GM23338 (cell line): ENCODE results near the gene LILRB5. TPM values are rescaled to one million over a fixed set of nuclear protein-coding genes. Genes with fewer than 3 reads are reported as not detected.

Experiments used
- ATAC-seq: fragments of 200-7000 bp; cut with Tn5 transposase; 3 replicates; pipeline ENCODE4 v1.9.1; 2020
- DNase-seq: peaks from one replicate; pipeline ENCODE4 v3.0.0-alpha.2; 2015; ENCODE audit warnings: low spot score
- H2AFZ ChIP-seq: fragments of 200-600 bp; sonication (generic); 2 replicates; pipeline ENCODE4 v1.8.0; 2016; ENCODE audit warnings: antibody characterized with exemption, mild to moderate bottlenecking, moderate library complexity
- H3F3A ChIP-seq: fragments of 200-600 bp; sonication (generic); replicated peaks from 2 replicates; pipeline ENCODE4 v1.8.0; 2017; ENCODE audit warnings: antibody characterized with exemption, mixed run types, low read depth
- H3K27ac ChIP-seq: fragments of 200-600 bp; sonication (generic); 2 replicates; pipeline ENCODE4 v1.6.1; 2016; ENCODE audit warnings: low read depth
- H3K27me3 ChIP-seq: fragments of 200-600 bp; sonication (generic); 2 replicates; pipeline ENCODE4 v1.8.0; 2016; ENCODE audit warnings: mild to moderate bottlenecking, mixed run types, moderate library complexity; ENCODE audit not compliant: insufficient read depth
- H3K36me3 ChIP-seq: fragments of 200-600 bp; sonication (generic); 2 replicates; pipeline ENCODE4 v1.8.0; 2016; ENCODE audit warnings: mild to moderate bottlenecking; ENCODE audit not compliant: insufficient read depth
- H3K4me1 ChIP-seq: fragments of 200-600 bp; sonication (generic); 2 replicates; pipeline ENCODE4 v1.8.0; 2016; ENCODE audit warnings: mild to moderate bottlenecking, moderate library complexity; ENCODE audit not compliant: insufficient read depth
- H3K4me2 ChIP-seq: fragments of 200-600 bp; sonication (generic); 2 replicates; pipeline ENCODE4 v1.7.1; 2017; ENCODE audit warnings: mixed run types
- H3K4me3 ChIP-seq: fragments of 200-600 bp; sonication (generic); 2 replicates; pipeline ENCODE4 v1.6.1; 2016; ENCODE audit warnings: mixed run types
- H3K79me2 ChIP-seq: fragments of 200-600 bp; sonication (generic); replicated peaks from 2 replicates; pipeline ENCODE4 v1.8.0; 2017; ENCODE audit warnings: mild to moderate bottlenecking; ENCODE audit not compliant: insufficient read depth
- H3K9me2 ChIP-seq: fragments of 200-600 bp; sonication (generic); 2 replicates; pipeline ENCODE4 v1.8.0; 2017; ENCODE audit not compliant: insufficient read depth
- H4K20me1 ChIP-seq: fragments of 200-600 bp; sonication (generic); replicated peaks from 2 replicates; pipeline ENCODE4 v1.8.0; 2017; ENCODE audit warnings: mild to moderate bottlenecking; ENCODE audit not compliant: insufficient read depth
- H3K27ac Mint-ChIP-seq: 2 replicates; pipeline ENCODE4 v1.8.0; 2020; ENCODE audit warnings: inconsistent platforms, mild to moderate bottlenecking, moderate library complexity, mixed read lengths
- H3K27me3 Mint-ChIP-seq: 3 replicates; pipeline ENCODE4 v1.8.0; 2022; ENCODE audit warnings: low read depth, mild to moderate bottlenecking, moderate library complexity, mixed read lengths, inconsistent platforms; ENCODE audit not compliant: insufficient read depth, poor library complexity
- H3K36me3 Mint-ChIP-seq: 3 replicates; pipeline ENCODE4 v1.8.0; 2021; ENCODE audit warnings: low read depth, mild to moderate bottlenecking, inconsistent platforms, moderate library complexity, mixed read lengths
- H3K4me1 Mint-ChIP-seq: 3 replicates; pipeline ENCODE4 v1.8.0; 2020; ENCODE audit warnings: mild to moderate bottlenecking, inconsistent platforms, mixed read lengths
- H3K4me3 Mint-ChIP-seq: 3 replicates; pipeline ENCODE4 v1.8.0; 2021; ENCODE audit warnings: moderate library complexity, mild to moderate bottlenecking, inconsistent platforms, mixed read lengths
- H3K9me3 Mint-ChIP-seq: 3 replicates; pipeline ENCODE4 v1.8.0; 2020; ENCODE audit warnings: moderate library complexity, mild to moderate bottlenecking, inconsistent platforms, mixed read lengths
- CREB1 ChIP-seq: fragments of 250-450 bp; sonication (Bioruptor Pico); IDR thresholded peaks from 2 replicates; pipeline ENCODE4 v1.5.0; 2020; ENCODE audit warnings: low read depth, mild to moderate bottlenecking, moderate library complexity
- CTCF ChIP-seq, 2 experiments: fragments of 200-600 bp in 1 of 2; sonication (generic) in 1 of 2; conservative IDR thresholded peaks; 2 replicates each; pipeline versions ENCODE4 v1.5.1 to v1.6.1; 2016 to 2017; ENCODE audit warnings: antibody characterized with exemption in 2 of 2, low read depth in 2 of 2, mild to moderate bottlenecking in 2 of 2, moderate library complexity in 1 of 2
- ETS1 ChIP-seq: IDR thresholded peaks from 2 replicates; pipeline ENCODE4 v1.6.1; 2016; ENCODE audit warnings: antibody characterized with exemption
- EZH2 ChIP-seq: fragments of 200-600 bp; sonication (generic); IDR thresholded peaks from one replicate; pipeline ENCODE4 v1.8.0; 2017; ENCODE audit warnings: antibody characterized with exemption, mild to moderate bottlenecking, low read depth; ENCODE audit not compliant: unreplicated experiment
- EZH2phosphoT487 ChIP-seq: fragments of 200-600 bp; sonication (generic); IDR thresholded peaks from one replicate; pipeline ENCODE4 v1.8.1; 2018; ENCODE audit warnings: antibody characterized with exemption; ENCODE audit not compliant: unreplicated experiment
- JUNB ChIP-seq: IDR thresholded peaks from one replicate; pipeline ENCODE4 v1.6.1; 2016; ENCODE audit warnings: antibody characterized with exemption; ENCODE audit not compliant: unreplicated experiment
- POLR2AphosphoS5 ChIP-seq: IDR thresholded peaks from 2 replicates; pipeline ENCODE4 v1.6.1; 2016; ENCODE audit warnings: antibody characterized with exemption, low read depth
- REST ChIP-seq: IDR thresholded peaks from one replicate; pipeline ENCODE4 v1.6.1; 2018; ENCODE audit warnings: antibody characterized with exemption; ENCODE audit not compliant: unreplicated experiment
- STAT1 ChIP-seq: IDR thresholded peaks from one replicate; pipeline ENCODE4 v1.6.1; 2016; ENCODE audit warnings: antibody characterized with exemption; ENCODE audit not compliant: unreplicated experiment
- ZNF114 ChIP-seq: fragments of 250-450 bp; sonication (Bioruptor Pico); IDR thresholded peaks from 2 replicates; pipeline ENCODE4 v1.5.0; 2020; ENCODE audit warnings: mild to moderate bottlenecking, moderate library complexity
- ZNF331 ChIP-seq: fragments of 250-450 bp; sonication (Bioruptor Pico); IDR thresholded peaks from 2 replicates; pipeline ENCODE4 v1.5.0; 2020; ENCODE audit warnings: low read depth, mild to moderate bottlenecking, moderate library complexity
- polyA plus RNA-seq: library from polyadenylated mRNA; unstranded; fragments of >200 nt; fragmentation: Nextera tagmentation; extraction: Ambion mirVana; gene quantifications from 2 replicates; pipeline ENCODE4 v1.2.1, GENCODE V29; 2016
- total RNA-seq: library from RNA; depleted of rRNA; stranded (reverse); fragments of >200 nt; shearing (Covaris generic); gene quantifications from 2 replicates; pipeline ENCODE4 v1.2.3, GENCODE V29; 2014

Gene LILRB5
- total and polyA plus RNA-seq, 2 experiments from 2014 or later = not detected

- Mint-ChIP-seq H3K4me1 (peaks cover 22% of the 10 kb centered on the region; the same call in 2 of the 3 replicates), H3K9me3 (peaks cover 6% of the 10 kb centered on the region; the same call in 1 of the 3 replicates), H3K27me3 (peaks cover 44% of the 10 kb centered on the region), H3K36me3 (peaks cover 50% of the 10 kb centered on the region), H3K4me3 (no peak overlapping the region; the same call in 2 of the 3 replicates), H3K27ac (no peak overlapping the region)
- Histone ChIP-seq H3K27me3 (no peaks in the 10 kb centered on the region), H2AFZ (no peak overlapping the region), H3K4me1 (no peaks in the 10 kb centered on the region), H4K20me1 (peaks cover 18% of the 10 kb centered on the region; the same call in 1 of the 2 replicates), H3K79me2 (peaks cover 8% of the 10 kb centered on the region), H3K9me2 (no peaks in the 10 kb centered on the region), H3K4me3 (no peak overlapping the region), H3K4me2 (no peak overlapping the region), H3K27ac (no peak overlapping the region), H3K36me3 (peaks cover 8% of the 10 kb centered on the region), H3F3A (peaks cover 28% of the 10 kb centered on the region)
- TF ChIP-seq EZH2 = no peak
- TF ChIP-seq REST = no peak
- no peak; the same call in 1 of the 2 replicates for TF ChIP-seq POLR2AphosphoS5
- TF ChIP-seq JUNB = no peak
- TF ChIP-seq ETS1 = no peak
- no peak for TF ChIP-seq ZNF331 (CRISPR knock-in tag)
- no peak for TF ChIP-seq ZNF114
- TF ChIP-seq STAT1 = no peak
- TF ChIP-seq EZH2phosphoT487 = no peak
- no peak for TF ChIP-seq CREB1 (CRISPR knock-in tag)
- TF ChIP-seq CTCF (conservative IDR thresholded peaks at IDR 0.05; ENCODE audit: low read depth in 2 of 2) = no peak
- DNase-seq (no peak), ATAC-seq (no peak)
These were observed 45.8 kb downstream of the LILRB5 start for GRCh38 chr19:54211235-54211634.
